CD4-positive, alpha-beta T cell (primary cell): ENCODE data around the gene OR5D16. TPM values are rescaled to one million over a fixed set of nuclear protein-coding genes. Genes with fewer than 3 reads are reported as not detected.
"Not testable (repeated sequence)": the region's sequence is repeated elsewhere in the genome, so short reads cannot be mapped to it uniquely, and the experiment has no call there.

ENCODE experiments used
- ATAC-seq: fragments of 200-7000 bp; cut with Tn5 transposase; one replicate; pipeline ENCODE4 v1.10.0; 2022; ENCODE audit warnings: mild to moderate bottlenecking; ENCODE audit not compliant: poor library complexity
- CTCF ChIA-PET: fragments of 350-600 bp; sonication (Branson Sonifier 250); formaldehyde crosslinking; loops from one replicate; lab custom pipeline; 2021; ENCODE audit warnings: antibody characterized with exemption, inconsistent platforms; lab: Charles Lee
- POLR2A ChIA-PET: fragments of 350-600 bp; sonication (Branson Sonifier 250); formaldehyde crosslinking; loops from one replicate; lab custom pipeline; 2021; ENCODE audit warnings: antibody characterized with exemption, inconsistent platforms; lab: Charles Lee
- DNase-seq, 14 experiments: peaks; one replicate each; pipeline ENCODE4 v3.0.0-alpha.2; 2013 to 2020; ENCODE audit warnings: mixed read lengths in 2 of 14
- H3K27ac ChIP-seq, 2 donors: one replicate each; pipeline versions ENCODE4 v1.5.1 to v1.7.0; 2013; ENCODE audit warnings: low read length in 2 of 2, low read depth in 1 of 2, mild to moderate bottlenecking in 1 of 2
- H3K27me3 ChIP-seq, 2 experiments: 1 replicate in 1 of 2; 2 replicates in 1 of 2; pipeline versions ENCODE4 v1.6.1 to v1.7.0; 2013; ENCODE audit warnings: low read length in 2 of 2, control low read depth in 1 of 2, mild to moderate bottlenecking in 1 of 2, moderate library complexity in 1 of 2; ENCODE audit not compliant: insufficient read depth in 2 of 2, control insufficient read depth in 1 of 2
- H3K36me3 ChIP-seq: one replicate; pipeline ENCODE4 v1.6.1; 2013; ENCODE audit warnings: low read length, control low read depth; ENCODE audit not compliant: insufficient read depth
- H3K4me1 ChIP-seq: one replicate; pipeline ENCODE4 v1.6.1; 2013; ENCODE audit warnings: low read length, control low read depth; ENCODE audit not compliant: insufficient read depth
- H3K4me3 ChIP-seq: one replicate; pipeline ENCODE4 v1.5.1; 2013; ENCODE audit warnings: mild to moderate bottlenecking, low read length, moderate library complexity
- H3K9me3 ChIP-seq, 2 experiments: 1 replicate in 1 of 2; 2 replicates in 1 of 2; pipeline versions ENCODE4 v1.6.1 to v1.7.0; 2013; ENCODE audit warnings: low read length in 2 of 2, mild to moderate bottlenecking in 2 of 2, control low read depth in 1 of 2, moderate library complexity in 1 of 2; ENCODE audit not compliant: control insufficient read depth in 1 of 2, insufficient read depth in 1 of 2
- H3K27ac Mint-ChIP-seq: one replicate; pipeline ENCODE4 v1.8.0; 2020; ENCODE audit warnings: mixed read lengths
- H3K27me3 Mint-ChIP-seq: one replicate; pipeline ENCODE4 v1.8.0; 2021; ENCODE audit warnings: mixed read lengths
- H3K36me3 Mint-ChIP-seq: one replicate; pipeline ENCODE4 v1.8.0; 2021; ENCODE audit warnings: low read depth, mixed read lengths
- H3K4me1 Mint-ChIP-seq: one replicate; pipeline ENCODE4 v1.8.0; 2021; ENCODE audit warnings: low read depth, mixed read lengths
- H3K4me3 Mint-ChIP-seq: one replicate; pipeline ENCODE4 v1.8.0; 2020; ENCODE audit warnings: mild to moderate bottlenecking, mixed read lengths
- H3K9me3 Mint-ChIP-seq: one replicate; pipeline ENCODE4 v1.8.0; 2020; ENCODE audit warnings: mixed read lengths
- intact Hi-C, 2 experiments: fragments of 100-400 bp; cut with DNase I in 1 of 2; cut with micrococcal nuclease in 1 of 2; formaldehyde crosslinking; loops; one replicate each; pipeline versions ENCODE4 v1.15.1 to v1.9.0; 2023 to 2025; cut with DNase I, micrococcal nuclease
- total RNA-seq, 174 experiments: library from RNA in 2 of 174; stranded (reverse) in 2 of 174; gene quantifications; one replicate each; pipeline ENCODE4 v1.2.3 and lab custom pipeline; 2021 to 2026

The OR5D16 gene
- total RNA-seq, 2 experiments from 2014 or later, result not detected

GRCh38 chr11:55873146-55873545 lies 34.6 kb downstream of the OR5D16 start:
- H3K4me3 ChIP-seq, H3K27me3 ChIP-seq, H3K4me3 Mint-ChIP-seq, ATAC-seq, H3K4me1 Mint-ChIP-seq, intact Hi-C loops, H3K4me1 ChIP-seq, H3K27ac ChIP-seq, POLR2A ChIA-PET, H3K36me3 Mint-ChIP-seq, H3K36me3 ChIP-seq, H3K27me3 Mint-ChIP-seq, H3K9me3 Mint-ChIP-seq, DNase-seq, CTCF ChIA-PET, H3K27ac Mint-ChIP-seq: not testable (repeated sequence)
- peaks cover 0 to 43% of the 10 kb centered on the region in 2 experiments for H3K9me3 ChIP-seq

DNA sequence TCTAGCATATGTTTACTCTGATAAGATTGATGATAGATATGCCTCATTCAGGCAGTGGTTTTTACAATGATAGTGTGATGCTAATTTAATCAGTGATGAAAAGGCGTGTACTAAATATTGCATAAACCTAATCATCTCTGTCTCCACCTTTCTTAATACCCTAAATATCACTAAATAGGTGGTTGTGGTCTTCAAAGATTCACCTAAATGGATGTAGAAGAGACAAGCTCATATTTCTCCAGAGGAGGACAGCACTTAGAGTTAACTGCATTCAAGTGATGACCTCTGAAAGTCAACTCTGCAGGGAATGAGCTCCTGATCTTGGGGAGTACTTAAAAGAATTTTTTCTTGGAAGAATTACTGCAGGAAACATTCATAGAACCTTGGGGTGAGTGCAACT lies 44.4 kb downstream of the OR5D16 start, which contains the start of gene TRIM51:
TSS of gene TRIM51 (plus strand) at position 301 of the 400 bp plus-strand sequence. CDS start 2,132 bp downstream, outside the sequence.
- H3K4me1 ChIP-seq, CTCF ChIA-PET, H3K9me3 Mint-ChIP-seq, intact Hi-C loops, ATAC-seq, H3K27ac Mint-ChIP-seq, POLR2A ChIA-PET, H3K4me3 Mint-ChIP-seq, H3K4me3 ChIP-seq, H3K27me3 ChIP-seq, H3K36me3 Mint-ChIP-seq, H3K27ac ChIP-seq, H3K36me3 ChIP-seq, H3K4me1 Mint-ChIP-seq, H3K27me3 Mint-ChIP-seq, DNase-seq, H3K9me3 ChIP-seq: not testable (repeated sequence)

DNA sequence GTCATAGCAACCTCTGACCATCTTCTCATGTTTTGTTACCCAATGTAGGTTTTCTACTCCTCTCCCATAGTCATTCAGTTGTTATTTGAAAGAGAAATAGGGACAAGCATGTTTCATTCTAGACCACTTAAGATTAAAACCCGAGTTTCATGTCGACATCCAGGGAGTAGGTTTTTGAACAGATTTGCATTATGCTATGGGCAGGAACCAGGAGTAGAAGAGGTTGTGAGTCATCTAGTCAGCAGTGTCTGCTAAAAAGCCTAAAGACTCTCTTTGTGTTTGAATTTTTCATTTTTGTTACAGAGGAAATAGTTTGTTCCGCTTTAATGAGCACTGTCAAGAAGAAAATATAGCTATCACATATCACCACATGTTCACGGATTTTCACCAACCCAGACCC lies 46.4 kb downstream of the OR5D16 start:
- H3K36me3 Mint-ChIP-seq, H3K27me3 ChIP-seq, ATAC-seq, POLR2A ChIA-PET, H3K4me1 ChIP-seq, H3K27ac ChIP-seq, H3K4me1 Mint-ChIP-seq, H3K9me3 Mint-ChIP-seq, H3K9me3 ChIP-seq, H3K4me3 Mint-ChIP-seq, H3K4me3 ChIP-seq, H3K27ac Mint-ChIP-seq, intact Hi-C loops, CTCF ChIA-PET, DNase-seq, H3K27me3 Mint-ChIP-seq, H3K36me3 ChIP-seq: not testable (repeated sequence)

DNA sequence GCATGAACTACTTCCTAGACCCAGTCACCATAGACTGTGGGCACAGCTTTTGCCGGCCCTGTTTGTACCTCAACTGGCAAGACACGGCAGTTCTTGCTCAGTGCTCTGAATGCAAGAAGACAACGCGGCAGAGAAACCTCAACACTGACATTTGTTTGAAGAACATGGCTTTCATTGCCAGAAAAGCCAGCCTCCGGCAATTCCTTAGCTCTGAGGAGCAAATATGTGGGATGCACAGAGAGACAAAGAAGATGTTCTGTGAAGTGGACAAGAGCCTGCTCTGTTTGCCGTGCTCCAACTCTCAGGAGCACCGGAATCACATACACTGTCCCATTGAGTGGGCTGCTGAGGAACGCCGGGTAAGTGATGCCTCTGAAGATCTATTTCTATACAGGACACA lies 46.9 kb downstream of the OR5D16 start:
- H3K4me3 Mint-ChIP-seq, H3K27ac Mint-ChIP-seq, H3K9me3 Mint-ChIP-seq, H3K4me1 ChIP-seq, H3K9me3 ChIP-seq, H3K4me3 ChIP-seq, DNase-seq, H3K4me1 Mint-ChIP-seq, H3K36me3 ChIP-seq, intact Hi-C loops, ATAC-seq, H3K36me3 Mint-ChIP-seq, H3K27ac ChIP-seq, CTCF ChIA-PET, POLR2A ChIA-PET, H3K27me3 ChIP-seq, H3K27me3 Mint-ChIP-seq: not testable (repeated sequence)

Other genes starting within 250 kb of the OR5D16 start
- gene OR4C11, start 231.1 kb upstream of the OR5D16 start, total RNA-seq, result not detected
- gene OR4P4, start 203.6 kb upstream of the OR5D16 start, total RNA-seq, result not detected
- not detected for gene OR4S2, start 190.4 kb upstream of the OR5D16 start, total RNA-seq
- gene OR4C6, start 176.6 kb upstream of the OR5D16 start, total RNA-seq, result not detected
- gene OR5D13, start 65.3 kb upstream of the OR5D16 start, total RNA-seq, result not detected
- gene OR5D14, start 43.2 kb upstream of the OR5D16 start, total RNA-seq, result not detected
- gene OR5L1, start 27.4 kb upstream of the OR5D16 start, total RNA-seq, result not detected
- not detected for gene OR5D18, start 19.1 kb upstream of the OR5D16 start, total RNA-seq
- not detected for gene OR5L2, start 11.5 kb upstream of the OR5D16 start, total RNA-seq
- not detected for gene TRIM51, start 44.5 kb downstream of the OR5D16 start, total RNA-seq
- not detected for gene OR5W2, start 75.8 kb downstream of the OR5D16 start, total RNA-seq
- gene OR5I1, start 97.6 kb downstream of the OR5D16 start, total RNA-seq, result not detected
- gene OR10AG1, start 131.2 kb downstream of the OR5D16 start, total RNA-seq, result not detected
- gene OR5F1, start 155.9 kb downstream of the OR5D16 start, total RNA-seq, result not detected
- gene OR5AS1, start 188.9 kb downstream of the OR5D16 start, total RNA-seq, result not detected